Kidney epithelial cell (primary cell): ENCODE measurements around the gene APP. TPM values are rescaled to one million over a fixed set of nuclear protein-coding genes. Genes with fewer than 3 reads are reported as not detected.

Source experiments
- DNase-seq: peaks from one replicate; pipeline ENCODE4 v3.0.0-alpha.2; 2010; ENCODE audit warnings: low read depth
- H3K27me3 ChIP-seq: 2 replicates; pipeline ENCODE4 v1.6.0; 2011; ENCODE audit warnings: low read length; ENCODE audit not compliant: control insufficient read depth, insufficient read depth
- H3K36me3 ChIP-seq: 2 replicates; pipeline ENCODE4 v1.5.1; 2011; ENCODE audit warnings: low read length; ENCODE audit not compliant: control insufficient read depth, insufficient read depth
- H3K4me3 ChIP-seq: 2 replicates; pipeline ENCODE4 v1.5.1; 2011; ENCODE audit warnings: low read depth, mild to moderate bottlenecking, control low read depth, low read length
- CTCF ChIP-seq: IDR thresholded peaks from 2 replicates; pipeline ENCODE4 v1.5.1; 2011; ENCODE audit warnings: mild to moderate bottlenecking, moderate library complexity, low read length, control low read depth, inconsistent platforms; ENCODE audit not compliant: insufficient read depth, poor library complexity, severe bottlenecking
- total RNA-seq: library from RNA; depleted of rRNA; stranded (reverse); fragments of >200 nt; gene quantifications from 2 replicates; pipeline ENCODE4 v1.2.3, GENCODE V29; 2015

APP gene
- total RNA-seq, 1 donor from 2014 or later: 624 TPM

DNA sequence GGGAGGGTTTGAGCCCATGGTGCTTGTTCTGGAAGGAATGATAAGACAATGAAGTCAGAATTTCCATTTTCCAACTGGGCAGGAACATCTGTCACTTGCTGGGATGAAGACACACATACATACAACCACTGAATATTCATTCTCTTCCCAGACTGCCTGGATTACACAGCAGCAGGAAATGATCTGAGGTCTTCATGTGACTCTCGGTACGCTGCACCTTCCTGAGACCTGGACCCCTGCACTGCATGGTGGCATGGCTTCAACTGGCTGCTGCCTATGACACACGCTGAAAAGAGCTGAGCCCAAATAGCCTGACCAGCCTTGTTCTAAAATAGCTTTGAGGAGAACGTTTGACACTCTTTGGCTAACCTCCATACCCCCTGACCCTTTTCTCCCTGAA is 285.2 kb downstream of the APP start:
- TF ChIP-seq CTCF: no peak
- DNase-seq: no peak
- H3K4me3 ChIP-seq: no peak overlapping the region
- no peaks in the 10 kb centered on the region for H3K36me3 ChIP-seq
- no peaks in the 10 kb centered on the region for H3K27me3 ChIP-seq

DNA sequence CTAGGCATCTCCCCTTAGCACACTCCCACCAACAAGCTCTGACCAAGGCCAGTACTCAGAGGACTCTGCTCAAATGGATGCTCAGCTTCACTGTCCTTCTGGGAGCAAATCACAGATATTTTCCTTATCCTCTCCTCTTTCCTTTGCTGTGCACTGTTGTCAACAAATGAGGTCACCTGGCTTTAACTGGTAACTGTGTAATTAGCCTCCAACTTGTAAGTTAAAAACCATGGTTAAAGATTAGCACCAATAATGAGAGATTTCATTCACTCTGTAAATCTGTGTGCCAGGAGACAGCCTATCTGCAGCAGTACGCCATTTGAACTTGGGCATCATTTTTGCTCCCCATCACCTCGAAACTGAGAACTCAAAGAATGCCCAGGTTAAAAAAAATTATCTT is 286.3 kb downstream of the APP start:
- no peaks in the 10 kb centered on the region for H3K27me3 ChIP-seq
- H3K4me3 ChIP-seq: no peak overlapping the region
- H3K36me3 ChIP-seq: no peaks in the 10 kb centered on the region
- DNase-seq: no peak
- no peak for TF ChIP-seq CTCF

DNA sequence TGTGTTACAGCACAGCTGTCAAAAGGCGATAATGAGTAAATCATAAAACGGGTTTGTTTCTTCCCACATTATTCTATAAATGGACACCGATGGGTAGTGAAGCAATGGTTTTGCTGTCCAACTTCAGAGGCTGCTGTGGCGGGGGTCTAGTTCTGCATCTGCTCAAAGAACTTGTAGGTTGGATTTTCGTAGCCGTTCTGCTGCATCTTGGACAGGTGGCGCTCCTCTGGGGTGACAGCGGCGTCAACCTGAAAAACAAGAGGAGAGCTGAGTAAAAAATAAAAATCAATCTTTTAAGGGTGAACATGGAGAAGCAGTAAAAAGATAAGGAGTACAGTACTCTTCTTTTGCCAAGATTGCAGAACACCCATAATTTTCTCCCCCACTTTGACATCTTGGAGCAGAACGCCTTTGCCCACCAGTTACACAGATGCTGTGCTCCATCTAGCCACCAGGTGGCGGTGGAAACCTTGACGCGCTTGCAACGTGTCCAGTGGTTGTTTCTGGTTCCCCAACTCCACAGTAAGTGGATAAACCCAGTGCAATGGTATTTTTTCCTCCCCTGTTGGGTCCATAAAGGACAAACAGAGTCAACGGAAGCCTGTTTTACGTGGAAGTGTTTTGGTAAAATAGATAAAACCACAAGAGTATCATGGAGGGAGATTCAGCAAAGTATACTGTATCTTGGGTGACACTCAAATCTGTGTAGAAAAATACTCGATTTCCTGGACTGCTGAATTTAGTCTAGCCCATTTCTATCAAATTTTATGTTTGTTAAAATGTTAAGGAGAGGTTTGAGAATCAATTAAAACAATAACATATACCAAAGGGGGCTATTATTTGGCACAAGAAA is 288.8 kb downstream of the APP start:
- Histone ChIP-seq H3K4me3 (no peak overlapping the region), H3K27me3 (no peaks in the 10 kb centered on the region), H3K36me3 (no peaks in the 10 kb centered on the region)
- TF ChIP-seq CTCF: peak; percentile 89
- no peak for DNase-seq

DNA sequence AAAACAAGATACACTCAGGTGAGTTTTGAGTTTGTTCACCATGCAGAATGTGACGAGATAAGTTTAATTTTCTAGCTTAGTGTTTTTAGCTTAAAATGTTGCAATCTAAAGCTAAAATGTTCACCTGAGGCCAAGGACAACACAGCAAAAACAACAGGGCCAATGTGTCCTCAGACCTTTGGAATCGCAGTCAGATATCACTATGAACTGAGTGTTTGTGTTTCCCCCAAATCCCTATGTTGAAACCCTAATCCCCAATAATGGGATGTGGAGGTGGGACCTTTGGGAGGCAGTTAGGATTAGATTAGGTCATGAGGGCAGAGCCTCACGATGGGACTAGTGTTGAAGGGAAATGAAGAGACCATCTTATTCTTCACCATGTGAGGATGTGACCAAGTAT is 291.4 kb downstream of the APP start:
- TF ChIP-seq CTCF: no peak
- H3K36me3 ChIP-seq: no peaks in the 10 kb centered on the region
- no peaks in the 10 kb centered on the region for H3K27me3 ChIP-seq
- DNase-seq: no peak
- H3K4me3 ChIP-seq: no peak overlapping the region

- TF ChIP-seq CTCF: no peak
- no peaks in the 10 kb centered on the region for H3K27me3 ChIP-seq
- H3K4me3 ChIP-seq: no peak overlapping the region
- no peak for DNase-seq
- no peaks in the 10 kb centered on the region for H3K36me3 ChIP-seq
Observed at GRCh38 chr21:25878344-25878743, 292.2 kb downstream of the APP start.

- no peak for TF ChIP-seq CTCF
- Histone ChIP-seq H3K36me3 (no peaks in the 10 kb centered on the region), H3K27me3 (no peaks in the 10 kb centered on the region)
Observed at GRCh38 chr21:25872271-25872670, 298.3 kb downstream of the APP start.

More at GRCh38 chr21:25872271-25872670, 298.3 kb downstream of the APP start:
- DNase-seq: no peak
- no peak overlapping the region for H3K4me3 ChIP-seq
